Smooth muscle cell of the brain vasculature (primary cell): ENCODE measurements around the gene SPEM3.

Experiments
- DNase-seq: peaks from one replicate; pipeline ENCODE4 v3.0.0-alpha.2; 2012; ENCODE audit warnings: low read depth, low spot score

The SPEM3 gene

GRCh38 chr17:7403977-7404736 lies 24.5 kb upstream of the SPEM3 start, which contains the start of gene TMEM256:
Gene TMEM256, minus strand, starts transcription at chr17:7404097. Its CDS starts 13 bp downstream, at chr17:7404084.
- DNase-seq: peak; percentile 99

- no peak for DNase-seq
Measured at GRCh38 chr17:7404737-7405349, 23.8 kb upstream of the SPEM3 start.

DNA sequence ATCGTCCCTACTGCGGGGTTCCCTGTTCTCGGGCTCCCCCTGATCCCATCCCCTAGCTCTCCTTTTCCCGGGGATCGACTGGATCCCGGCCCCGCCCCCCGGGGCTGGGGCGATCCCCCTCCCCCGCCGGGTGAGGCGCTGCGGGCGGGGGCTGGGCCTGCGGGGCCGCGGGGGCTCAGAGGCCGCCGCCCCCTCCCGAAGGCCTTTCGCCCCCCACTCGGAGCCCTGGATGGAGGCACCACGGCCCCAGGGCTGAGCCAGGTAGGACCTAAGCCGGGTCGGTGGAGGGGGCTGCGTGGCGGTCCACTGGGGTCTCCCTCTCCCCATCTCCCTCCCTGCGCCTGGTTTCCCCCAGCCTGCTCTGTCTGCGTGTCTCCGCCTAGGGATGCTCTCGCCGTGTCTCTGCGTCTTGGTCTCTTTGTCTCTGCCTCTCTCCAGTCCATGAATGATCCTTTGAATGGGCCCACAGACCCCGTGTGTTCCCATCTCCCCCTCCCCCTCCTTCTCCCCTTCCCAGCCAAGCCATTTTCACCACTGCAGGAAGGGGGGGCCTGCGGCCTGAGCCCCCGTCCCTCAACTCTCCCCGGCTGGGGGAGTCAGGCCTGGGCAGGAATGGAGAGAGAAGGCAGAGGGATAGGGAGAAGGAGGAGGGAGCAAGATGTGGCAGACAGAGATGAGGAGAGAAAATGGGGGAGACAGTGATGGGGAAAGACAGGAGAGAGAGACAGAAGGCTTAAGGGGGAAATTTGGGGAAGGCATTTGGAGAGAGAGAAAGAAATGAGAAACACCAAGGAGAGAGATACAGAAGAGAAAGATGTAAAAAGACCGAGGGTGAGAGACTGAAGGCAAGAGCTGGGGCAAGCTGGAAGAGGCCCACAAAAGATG lies 23.1 kb upstream of the SPEM3 start:
- no peak for DNase-seq

GRCh38 chr17:7406235-7406825 lies 22.3 kb upstream of the SPEM3 start:
- DNase-seq: no peak

DNA sequence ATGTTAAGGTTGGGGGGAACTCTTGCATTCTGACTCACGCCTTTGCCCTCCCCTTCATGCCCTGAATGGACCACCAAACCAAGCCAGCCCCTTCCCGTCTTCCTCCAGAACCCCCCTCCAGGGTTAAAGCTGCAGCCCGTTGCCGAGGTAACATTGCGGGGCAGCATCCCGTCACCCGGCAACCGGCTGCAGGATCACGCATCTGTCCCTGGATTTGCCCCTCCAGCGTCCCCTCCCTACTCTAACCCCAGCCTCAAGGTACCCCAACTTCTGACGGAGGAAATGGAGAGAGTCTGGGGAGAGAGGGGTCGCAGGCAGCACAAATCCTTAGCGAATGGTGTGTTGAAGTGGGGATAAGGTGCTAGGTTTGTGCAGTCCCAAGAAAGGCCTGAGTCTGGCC lies 21.6 kb upstream of the SPEM3 start:
- no peak for DNase-seq

DNA sequence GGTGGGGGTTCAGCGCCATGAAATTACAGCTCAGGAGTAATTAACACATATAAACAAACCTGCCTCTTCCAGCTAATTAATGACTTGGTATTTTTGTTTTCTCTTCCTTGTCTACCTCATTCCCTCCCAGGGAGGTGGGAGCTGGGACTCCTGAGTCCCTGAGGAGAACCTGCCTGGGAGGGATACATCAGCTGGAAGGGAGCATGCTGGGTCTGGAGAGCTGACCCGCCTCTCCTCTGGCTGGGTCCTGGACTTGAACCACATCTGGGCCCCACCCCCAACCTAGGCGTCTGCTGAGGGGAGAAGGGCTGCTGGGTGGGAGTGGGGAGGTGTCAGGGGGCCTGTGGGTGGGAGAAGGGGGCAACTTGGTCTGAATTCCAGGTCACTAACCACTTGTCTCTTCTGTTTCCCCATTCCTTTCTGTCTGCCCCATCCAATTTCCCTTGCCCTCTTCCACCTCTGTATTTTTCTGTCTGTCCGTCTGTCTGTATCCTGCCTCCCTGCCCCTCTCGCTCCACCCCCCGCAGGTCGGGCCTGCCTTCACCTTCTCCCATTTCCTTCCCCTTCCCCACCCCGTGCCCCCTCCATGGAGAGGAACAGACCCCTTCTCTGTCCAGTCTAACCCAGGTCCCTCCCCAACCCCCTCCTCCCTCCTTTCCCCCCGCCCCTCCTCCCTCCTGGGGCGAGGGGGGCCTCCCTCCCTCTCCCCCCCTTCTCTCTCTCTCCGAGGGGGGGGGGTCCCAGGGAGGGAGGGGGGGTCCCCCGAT lies 21.0 kb upstream of the SPEM3 start, which contains the start of gene NLGN2:
Gene NLGN2, plus strand, starts transcription at position 361 of the 767 bp plus-strand sequence. CDS start 411 bp downstream, outside the sequence.
- DNase-seq: no peak

DNA sequence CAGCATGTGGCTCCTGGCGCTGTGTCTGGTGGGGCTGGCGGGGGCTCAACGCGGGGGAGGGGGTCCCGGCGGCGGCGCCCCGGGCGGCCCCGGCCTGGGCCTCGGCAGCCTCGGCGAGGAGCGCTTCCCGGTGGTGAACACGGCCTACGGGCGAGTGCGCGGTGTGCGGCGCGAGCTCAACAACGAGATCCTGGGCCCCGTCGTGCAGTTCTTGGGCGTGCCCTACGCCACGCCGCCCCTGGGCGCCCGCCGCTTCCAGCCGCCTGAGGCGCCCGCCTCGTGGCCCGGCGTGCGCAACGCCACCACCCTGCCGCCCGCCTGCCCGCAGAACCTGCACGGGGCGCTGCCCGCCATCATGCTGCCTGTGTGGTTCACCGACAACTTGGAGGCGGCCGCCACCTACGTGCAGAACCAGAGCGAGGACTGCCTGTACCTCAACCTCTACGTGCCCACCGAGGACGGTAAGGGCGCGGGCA lies 20.4 kb upstream of the SPEM3 start:
- no peak for DNase-seq

- no peak for DNase-seq
Measured at GRCh38 chr17:7408863-7409262, 19.8 kb upstream of the SPEM3 start.

DNA sequence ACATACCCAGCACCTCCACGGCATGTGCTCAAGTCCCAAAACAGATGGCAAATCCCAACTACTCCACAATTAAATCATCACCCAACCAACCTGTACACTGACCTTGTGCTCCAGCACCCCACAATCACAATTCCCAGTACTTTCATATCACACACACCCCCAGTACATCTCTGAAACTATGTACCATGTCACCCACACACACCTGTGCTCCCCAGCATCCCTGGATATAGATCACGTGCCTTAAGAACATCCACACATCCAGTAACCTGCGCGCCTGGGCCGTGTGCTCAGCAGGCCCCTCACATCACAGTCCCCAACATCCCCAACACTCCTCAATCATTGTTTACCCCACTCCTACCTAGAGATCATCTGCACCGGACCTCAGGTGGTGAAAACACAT lies 18.9 kb upstream of the SPEM3 start:
- no peak for DNase-seq

GRCh38 chr17:7410634-7411426 lies 17.8 kb upstream of the SPEM3 start:
- DNase-seq: no peak

DNA sequence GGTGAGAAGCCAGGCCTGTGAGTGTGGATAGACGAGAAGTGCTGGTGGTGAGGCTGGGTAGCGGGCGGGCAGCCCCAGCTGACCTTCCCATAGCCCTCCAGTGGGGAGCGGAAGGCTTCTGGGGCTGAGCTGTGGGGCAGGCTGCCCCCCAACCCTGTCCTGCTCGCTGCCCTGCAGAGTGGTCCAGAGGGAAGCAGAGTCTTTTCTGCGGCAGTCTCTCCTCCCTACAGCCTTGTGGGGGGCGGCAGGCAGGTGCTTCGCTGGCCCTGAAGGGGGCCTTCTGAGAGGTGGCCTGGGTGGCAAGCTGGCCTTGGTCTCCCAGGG lies 17.3 kb upstream of the SPEM3 start:
- DNase-seq: no peak

- no peak for DNase-seq
Measured at GRCh38 chr17:7413346-7413985, 15.2 kb upstream of the SPEM3 start.

DNA sequence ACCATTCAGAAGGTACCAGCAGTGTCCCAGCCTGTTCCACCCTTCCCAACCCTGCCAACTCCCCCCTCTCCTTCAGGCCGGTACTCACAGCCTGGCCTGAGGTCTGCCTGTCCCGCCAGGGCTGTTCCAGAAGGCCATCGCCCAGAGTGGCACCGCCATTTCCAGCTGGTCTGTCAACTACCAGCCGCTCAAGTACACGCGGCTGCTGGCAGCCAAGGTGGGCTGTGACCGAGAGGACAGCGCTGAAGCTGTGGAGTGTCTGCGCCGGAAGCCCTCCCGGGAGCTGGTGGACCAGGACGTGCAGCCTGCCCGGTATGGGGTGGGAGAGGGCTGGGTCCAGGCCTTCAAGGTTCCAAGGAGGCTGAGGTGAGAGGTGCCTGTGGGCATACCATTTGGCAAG lies 13.8 kb upstream of the SPEM3 start:
- no peak for DNase-seq

- no peak for DNase-seq
Measured at GRCh38 chr17:7415784-7416183, 12.9 kb upstream of the SPEM3 start.

DNA sequence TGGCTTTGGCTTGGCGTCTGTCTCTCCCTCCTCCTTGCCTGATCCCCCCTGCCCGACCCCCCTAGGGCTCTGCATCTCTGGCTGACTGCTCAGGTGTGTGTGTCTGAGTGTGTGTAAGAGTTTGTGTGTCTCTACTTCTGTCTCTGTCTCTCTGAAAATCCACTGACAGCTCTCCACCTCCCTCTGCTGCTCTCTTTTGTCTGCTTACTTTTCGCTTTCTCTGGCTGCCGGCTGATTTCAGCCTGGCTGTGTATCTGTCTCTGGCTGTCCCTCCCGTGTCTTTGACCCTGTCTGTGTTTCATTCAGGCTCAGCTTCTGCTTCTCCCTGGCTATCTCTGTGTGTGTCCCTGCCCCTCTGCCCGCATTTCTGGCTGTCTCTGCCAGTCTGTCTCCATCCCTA lies 12.3 kb upstream of the SPEM3 start:
- DNase-seq: no peak

DNA sequence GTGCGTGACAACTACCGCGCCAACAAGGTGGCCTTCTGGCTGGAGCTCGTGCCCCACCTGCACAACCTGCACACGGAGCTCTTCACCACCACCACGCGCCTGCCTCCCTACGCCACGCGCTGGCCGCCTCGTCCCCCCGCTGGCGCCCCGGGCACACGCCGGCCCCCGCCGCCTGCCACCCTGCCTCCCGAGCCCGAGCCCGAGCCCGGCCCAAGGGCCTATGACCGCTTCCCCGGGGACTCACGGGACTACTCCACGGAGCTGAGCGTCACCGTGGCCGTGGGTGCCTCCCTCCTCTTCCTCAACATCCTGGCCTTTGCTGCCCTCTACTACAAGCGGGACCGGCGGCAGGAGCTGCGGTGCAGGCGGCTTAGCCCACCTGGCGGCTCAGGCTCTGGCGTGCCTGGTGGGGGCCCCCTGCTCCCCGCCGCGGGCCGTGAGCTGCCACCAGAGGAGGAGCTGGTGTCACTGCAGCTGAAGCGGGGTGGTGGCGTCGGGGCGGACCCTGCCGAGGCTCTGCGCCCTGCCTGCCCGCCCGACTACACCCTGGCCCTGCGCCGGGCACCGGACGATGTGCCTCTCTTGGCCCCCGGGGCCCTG lies 11.5 kb upstream of the SPEM3 start:
- DNase-seq: no peak

DNA sequence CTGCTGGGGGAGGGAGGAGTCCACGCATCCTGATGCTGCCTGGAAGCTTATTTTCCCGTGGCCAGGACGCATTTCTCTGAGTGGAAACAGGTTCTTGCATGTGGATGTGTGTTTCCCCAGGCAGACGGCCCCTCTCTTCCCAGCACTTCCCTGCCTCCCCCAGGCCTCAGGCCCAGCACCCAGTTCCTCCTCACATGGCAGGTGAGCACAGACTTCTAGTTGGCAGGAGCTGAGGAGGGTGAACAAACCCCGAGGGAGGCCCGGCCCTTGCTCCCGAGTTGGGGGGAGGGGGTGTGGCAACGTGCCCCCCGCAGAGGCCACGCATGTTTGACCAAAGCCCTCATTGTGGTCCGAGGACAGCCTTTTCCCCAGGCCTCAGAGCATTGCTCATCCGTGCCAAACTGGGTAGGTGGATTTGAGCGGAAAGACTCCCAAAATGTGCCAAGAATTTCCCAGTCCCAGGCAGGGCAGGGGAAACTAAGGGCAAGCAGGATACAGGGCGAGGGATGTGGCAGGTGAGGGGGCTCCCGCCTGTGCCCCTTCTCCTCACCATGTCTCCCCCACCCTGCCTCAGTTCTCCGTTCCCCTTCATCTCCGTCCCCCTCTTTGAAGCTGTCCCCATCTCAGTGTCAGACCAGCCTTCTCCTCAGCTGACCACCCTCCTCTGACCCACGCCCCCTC lies 10.0 kb upstream of the SPEM3 start:
- DNase-seq: no peak

DNA sequence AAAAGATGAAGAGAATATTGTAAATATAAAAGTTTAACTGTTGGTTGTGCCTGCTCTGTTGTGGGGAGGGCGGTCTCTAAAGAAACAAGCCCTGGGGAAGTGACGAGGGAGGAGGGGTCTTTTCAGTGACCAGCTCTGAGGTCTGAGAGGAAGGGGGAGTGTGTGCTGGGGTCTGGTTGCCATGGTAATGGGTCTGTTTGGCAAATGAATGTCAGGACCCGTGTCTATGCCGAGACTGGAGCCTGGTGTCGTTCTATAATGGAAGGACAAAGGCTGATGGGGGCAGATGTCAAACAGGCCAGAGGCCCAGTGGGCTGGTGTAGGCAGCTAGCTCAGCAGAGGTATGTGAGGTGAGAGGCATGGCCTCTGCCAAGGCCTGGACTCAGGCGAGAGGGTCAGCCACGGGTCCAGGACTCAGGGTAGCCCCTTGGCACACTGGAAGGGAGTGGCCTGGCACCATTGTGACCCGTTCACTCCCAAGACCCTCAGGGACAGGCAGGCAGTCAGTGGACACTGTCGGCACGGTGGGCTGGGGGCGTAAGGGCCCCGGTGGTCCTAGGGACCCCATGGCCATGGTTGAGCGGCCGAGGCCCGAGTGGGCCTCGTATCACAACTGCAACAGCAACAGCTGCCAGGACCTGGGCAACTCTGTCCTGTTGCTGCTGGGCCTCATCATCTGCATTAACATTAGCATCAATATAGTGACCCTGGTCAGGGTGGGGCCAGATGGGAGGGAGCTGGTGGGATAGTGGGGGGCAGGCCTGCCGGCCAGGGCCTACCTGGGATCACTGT lies 8.6 kb upstream of the SPEM3 start, which contains the start of gene SPEM1:
Gene SPEM1, plus strand, starts transcription at position 506 of the 792 bp plus-strand sequence. Its CDS starts 61 bp downstream, at position 567.
- no peak for DNase-seq
